Measurements from ENCODE around the gene DOCK4.

The DOCK4 gene

GRCh38 chr7:112134039-112134438, 72.2 kb downstream of the DOCK4 start:
- Histone ChIP-seq H3K9ac (no peak overlapping the region), H3K36me3 (ENCODE audit: insufficient read depth) (no peaks in the 10 kb centered on the region), H2AFZ (ENCODE audit: low read depth) (no peak overlapping the region), H3K27ac (no peak overlapping the region), H3K4me3 (IDR thresholded peaks at IDR 0.05; ENCODE audit: insufficient read depth, low read depth, low read length) (no peak overlapping the region), H4K20me1 (ENCODE audit: insufficient read depth) (no peaks in the 10 kb centered on the region), H3K4me1 (ENCODE audit: low read depth, poor library complexity, severe bottlenecking) (no peaks in the 10 kb centered on the region), H3K27me3 (ENCODE audit: insufficient read depth, low read depth) (no peaks in the 10 kb centered on the region), H3K79me2 (ENCODE audit: insufficient read depth, low read depth) (no peaks in the 10 kb centered on the region), H3K4me2 (no peak overlapping the region)
- TF ChIP-seq, protein P1, sequence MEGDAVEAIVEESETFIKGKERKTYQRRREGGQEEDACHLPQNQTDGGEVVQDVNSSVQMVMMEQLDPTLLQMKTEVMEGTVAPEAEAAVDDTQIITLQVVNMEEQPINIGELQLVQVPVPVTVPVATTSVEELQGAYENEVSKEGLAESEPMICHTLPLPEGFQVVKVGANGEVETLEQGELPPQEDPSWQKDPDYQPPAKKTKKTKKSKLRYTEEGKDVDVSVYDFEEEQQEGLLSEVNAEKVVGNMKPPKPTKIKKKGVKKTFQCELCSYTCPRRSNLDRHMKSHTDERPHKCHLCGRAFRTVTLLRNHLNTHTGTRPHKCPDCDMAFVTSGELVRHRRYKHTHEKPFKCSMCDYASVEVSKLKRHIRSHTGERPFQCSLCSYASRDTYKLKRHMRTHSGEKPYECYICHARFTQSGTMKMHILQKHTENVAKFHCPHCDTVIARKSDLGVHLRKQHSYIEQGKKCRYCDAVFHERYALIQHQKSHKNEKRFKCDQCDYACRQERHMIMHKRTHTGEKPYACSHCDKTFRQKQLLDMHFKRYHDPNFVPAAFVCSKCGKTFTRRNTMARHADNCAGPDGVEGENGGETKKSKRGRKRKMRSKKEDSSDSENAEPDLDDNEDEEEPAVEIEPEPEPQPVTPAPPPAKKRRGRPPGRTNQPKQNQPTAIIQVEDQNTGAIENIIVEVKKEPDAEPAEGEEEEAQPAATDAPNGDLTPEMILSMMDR (conservative IDR thresholded peaks at IDR 0.05; ENCODE audit: low read depth, low read length): no peak

- Histone ChIP-seq H3K4me2 (no peak overlapping the region), H3K79me2 (ENCODE audit: insufficient read depth, low read depth) (no peaks in the 10 kb centered on the region), H3K36me3 (ENCODE audit: insufficient read depth) (no peaks in the 10 kb centered on the region), H3K9ac (no peak overlapping the region), H3K4me1 (ENCODE audit: low read depth, poor library complexity, severe bottlenecking) (no peaks in the 10 kb centered on the region), H3K4me3 (IDR thresholded peaks at IDR 0.05; ENCODE audit: insufficient read depth, low read depth, low read length) (no peak overlapping the region), H3K27me3 (ENCODE audit: insufficient read depth, low read depth) (no peaks in the 10 kb centered on the region), H2AFZ (ENCODE audit: low read depth) (no peak overlapping the region), H3K27ac (no peak overlapping the region), H4K20me1 (ENCODE audit: insufficient read depth) (no peaks in the 10 kb centered on the region)
- TF ChIP-seq, protein P1 (conservative IDR thresholded peaks at IDR 0.05; ENCODE audit: low read depth, low read length): no peak
Measured at GRCh38 chr7:112133328-112133727, 72.9 kb downstream of the DOCK4 start.

DNA sequence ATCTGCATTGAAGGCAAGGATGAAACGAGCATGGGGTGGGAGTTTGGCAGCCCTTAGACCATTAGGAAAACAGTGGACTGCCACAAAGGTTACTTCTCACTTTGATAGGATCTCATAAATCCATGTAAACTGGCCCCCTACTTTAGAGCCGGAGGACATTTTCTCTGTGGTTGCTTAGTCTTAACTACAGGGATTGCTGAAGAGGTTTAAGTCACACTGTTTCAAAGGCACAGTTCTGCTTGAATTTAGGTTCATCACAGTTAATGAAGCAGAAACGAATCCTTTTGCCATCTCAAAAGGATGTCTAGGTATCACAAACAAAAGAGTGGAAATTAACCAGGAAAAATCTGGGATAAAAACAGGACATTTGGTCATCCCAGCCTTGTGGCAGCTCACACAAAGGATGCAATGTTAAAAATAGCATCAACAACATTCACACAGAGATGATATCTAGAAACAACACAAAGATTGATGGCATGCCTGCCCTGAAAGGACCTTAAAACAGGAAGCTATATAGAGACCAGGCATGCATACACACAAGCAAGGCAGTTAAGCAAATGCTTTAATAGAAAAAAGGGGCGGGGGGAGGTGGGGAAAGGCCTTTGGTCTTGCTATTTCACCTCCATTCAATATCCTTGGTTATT, 74.0 kb downstream of the DOCK4 start:
- Histone ChIP-seq H3K4me1 (ENCODE audit: low read depth, poor library complexity, severe bottlenecking) (no peaks in the 10 kb centered on the region), H3K79me2 (ENCODE audit: insufficient read depth, low read depth) (no peaks in the 10 kb centered on the region)

GRCh38 chr7:112130729-112131410, 75.3 kb downstream of the DOCK4 start:
- H3K27ac ChIP-seq: no peak overlapping the region
- H3K27me3 ChIP-seq (ENCODE audit: insufficient read depth, low read depth): no peaks in the 10 kb centered on the region
- H2AFZ ChIP-seq (ENCODE audit: low read depth): no peak overlapping the region
- no peaks in the 10 kb centered on the region for H3K36me3 ChIP-seq (ENCODE audit: insufficient read depth)
- H3K9ac ChIP-seq: no peak overlapping the region
- no peak overlapping the region for H3K4me2 ChIP-seq
- no peaks in the 10 kb centered on the region for H3K4me1 ChIP-seq (ENCODE audit: low read depth, poor library complexity, severe bottlenecking)
- no peaks in the 10 kb centered on the region for H3K79me2 ChIP-seq (ENCODE audit: insufficient read depth, low read depth)
- H3K4me3 ChIP-seq (IDR thresholded peaks at IDR 0.05; ENCODE audit: insufficient read depth, low read depth, low read length): no peak overlapping the region
- TF ChIP-seq, protein P1 (conservative IDR thresholded peaks at IDR 0.05; ENCODE audit: low read depth, low read length): no peak
- H4K20me1 ChIP-seq (ENCODE audit: insufficient read depth): no peaks in the 10 kb centered on the region

More for the DNA sequence above, 74.0 kb downstream of the DOCK4 start:
- no peaks in the 10 kb centered on the region for H3K27me3 ChIP-seq (ENCODE audit: insufficient read depth, low read depth)
- no peak overlapping the region for H3K27ac ChIP-seq
- H2AFZ ChIP-seq (ENCODE audit: low read depth): no peak overlapping the region
- no peaks in the 10 kb centered on the region for H3K36me3 ChIP-seq (ENCODE audit: insufficient read depth)
- TF ChIP-seq, protein P1 (conservative IDR thresholded peaks at IDR 0.05; ENCODE audit: low read depth, low read length): no peak
- H4K20me1 ChIP-seq (ENCODE audit: insufficient read depth): no peaks in the 10 kb centered on the region
- H3K4me2 ChIP-seq: no peak overlapping the region
- no peak overlapping the region for H3K4me3 ChIP-seq (IDR thresholded peaks at IDR 0.05; ENCODE audit: insufficient read depth, low read depth, low read length)
- H3K9ac ChIP-seq: no peak overlapping the region

All from KMS-11 (cell line).